Measurements from ENCODE around the gene SPDYC. TPM values are rescaled to one million over a fixed set of nuclear protein-coding genes. Genes with fewer than 3 reads are reported as not detected.

Gene SPDYC
- total RNA-seq, 2 donors from 2014 or later, result not detected

DNA sequence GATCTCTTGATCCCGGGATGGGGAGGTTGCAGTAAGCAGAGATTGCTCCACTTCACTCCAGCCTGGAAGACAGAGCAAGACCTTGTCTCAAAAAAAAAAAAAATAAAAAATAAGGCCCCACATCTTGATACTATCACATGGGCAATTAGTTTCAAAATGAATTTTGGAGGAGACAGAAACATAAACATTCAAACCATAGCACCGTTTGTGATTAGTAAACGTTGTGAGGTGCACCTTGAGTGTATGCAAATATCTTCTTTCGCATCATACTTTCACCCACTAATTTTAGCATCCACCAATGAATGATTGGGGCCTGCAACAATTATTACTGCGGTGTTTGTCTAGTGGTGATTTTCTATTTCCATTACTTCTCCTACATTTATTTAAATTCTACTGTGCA lies 11.0 kb upstream of the SPDYC start:
- no peak for DNase-seq (ENCODE audit: low spot score)
- H3K9me3 ChIP-seq, result no peaks in the 10 kb centered on the region
- no peaks in the 10 kb centered on the region for H3K27me3 ChIP-seq (replicated peaks; ENCODE audit: insufficient read depth)
- no peaks in the 10 kb centered on the region for H3K36me3 ChIP-seq
- H3K27ac ChIP-seq, result no peak overlapping the region
- intact Hi-C loops (cut with DNase I), result no loop called here
- 74% methylated on average over 5 of the region's 5 CpGs for WGBS
- H3K4me3 ChIP-seq, result no peak overlapping the region
- no peak for TF ChIP-seq POLR2A (IDR thresholded peaks at IDR 0.05)
- TF ChIP-seq POLR2AphosphoS5 (IDR thresholded peaks at IDR 0.05), result no peak
- no peaks in the 10 kb centered on the region for H3K4me1 ChIP-seq (replicated peaks)

DNA sequence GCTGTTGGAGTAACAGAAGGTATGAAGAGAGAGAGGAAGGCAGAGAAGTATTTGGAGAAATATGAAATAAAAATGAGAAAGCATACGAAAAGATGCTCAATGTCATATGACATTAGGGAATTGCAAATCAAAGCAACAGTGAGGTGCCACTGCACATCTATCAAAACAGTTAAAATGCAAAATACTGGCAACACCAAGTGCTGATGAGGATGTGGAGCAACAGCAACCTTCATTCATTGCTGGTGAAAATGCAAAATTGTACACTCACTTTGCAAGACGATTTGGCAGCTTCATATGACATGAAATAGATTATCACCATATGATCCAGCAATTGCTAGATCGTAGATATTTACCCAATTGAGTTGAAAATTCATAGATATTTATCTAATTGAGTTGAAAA lies 9.4 kb upstream of the SPDYC start:
- intact Hi-C loops (cut with DNase I), result no loop called here
- Histone ChIP-seq H3K9me3 (no peaks in the 10 kb centered on the region), H3K27ac (no peak overlapping the region), H3K4me1 (replicated peaks) (no peaks in the 10 kb centered on the region), H3K4me3 (no peak overlapping the region), H3K27me3 (replicated peaks; ENCODE audit: insufficient read depth) (no peaks in the 10 kb centered on the region), H3K36me3 (no peaks in the 10 kb centered on the region)
- no peak for DNase-seq (ENCODE audit: low spot score)
- TF ChIP-seq, protein P1, sequence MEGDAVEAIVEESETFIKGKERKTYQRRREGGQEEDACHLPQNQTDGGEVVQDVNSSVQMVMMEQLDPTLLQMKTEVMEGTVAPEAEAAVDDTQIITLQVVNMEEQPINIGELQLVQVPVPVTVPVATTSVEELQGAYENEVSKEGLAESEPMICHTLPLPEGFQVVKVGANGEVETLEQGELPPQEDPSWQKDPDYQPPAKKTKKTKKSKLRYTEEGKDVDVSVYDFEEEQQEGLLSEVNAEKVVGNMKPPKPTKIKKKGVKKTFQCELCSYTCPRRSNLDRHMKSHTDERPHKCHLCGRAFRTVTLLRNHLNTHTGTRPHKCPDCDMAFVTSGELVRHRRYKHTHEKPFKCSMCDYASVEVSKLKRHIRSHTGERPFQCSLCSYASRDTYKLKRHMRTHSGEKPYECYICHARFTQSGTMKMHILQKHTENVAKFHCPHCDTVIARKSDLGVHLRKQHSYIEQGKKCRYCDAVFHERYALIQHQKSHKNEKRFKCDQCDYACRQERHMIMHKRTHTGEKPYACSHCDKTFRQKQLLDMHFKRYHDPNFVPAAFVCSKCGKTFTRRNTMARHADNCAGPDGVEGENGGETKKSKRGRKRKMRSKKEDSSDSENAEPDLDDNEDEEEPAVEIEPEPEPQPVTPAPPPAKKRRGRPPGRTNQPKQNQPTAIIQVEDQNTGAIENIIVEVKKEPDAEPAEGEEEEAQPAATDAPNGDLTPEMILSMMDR (IDR thresholded peaks at IDR 0.05), result no peak
- TF ChIP-seq POLR2AphosphoS5 (IDR thresholded peaks at IDR 0.05) (no peak), POLR2A (IDR thresholded peaks at IDR 0.05) (no peak)
- WGBS, result 83% methylated on average over 3 of the region's 3 CpGs

DNA sequence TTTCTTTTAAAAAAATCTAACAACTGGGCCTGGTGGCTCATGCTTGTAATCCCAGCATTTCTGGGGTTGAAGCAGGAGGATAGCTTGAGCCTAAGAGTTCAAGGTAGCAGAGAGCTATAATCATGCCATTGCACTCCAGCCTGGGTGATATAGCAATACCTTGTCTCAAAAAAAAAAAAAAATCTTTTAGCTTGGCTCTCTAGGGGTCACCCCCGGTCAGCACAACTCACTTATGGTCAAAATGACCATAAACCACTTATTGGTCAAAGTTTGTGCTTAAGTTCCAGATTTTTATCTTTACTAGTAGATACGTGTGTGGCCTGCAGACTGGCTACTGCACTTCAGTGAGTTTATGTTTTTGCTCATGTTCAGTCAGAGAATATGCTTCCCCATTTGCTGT lies 6.3 kb upstream of the SPDYC start:
- TF ChIP-seq POLR2A (IDR thresholded peaks at IDR 0.05), result no peak
- TF ChIP-seq POLR2AphosphoS5 (IDR thresholded peaks at IDR 0.05), result no peak
- TF ChIP-seq, protein P1 (IDR thresholded peaks at IDR 0.05), result no peak
- DNase-seq (ENCODE audit: low spot score), result no peak

DNA sequence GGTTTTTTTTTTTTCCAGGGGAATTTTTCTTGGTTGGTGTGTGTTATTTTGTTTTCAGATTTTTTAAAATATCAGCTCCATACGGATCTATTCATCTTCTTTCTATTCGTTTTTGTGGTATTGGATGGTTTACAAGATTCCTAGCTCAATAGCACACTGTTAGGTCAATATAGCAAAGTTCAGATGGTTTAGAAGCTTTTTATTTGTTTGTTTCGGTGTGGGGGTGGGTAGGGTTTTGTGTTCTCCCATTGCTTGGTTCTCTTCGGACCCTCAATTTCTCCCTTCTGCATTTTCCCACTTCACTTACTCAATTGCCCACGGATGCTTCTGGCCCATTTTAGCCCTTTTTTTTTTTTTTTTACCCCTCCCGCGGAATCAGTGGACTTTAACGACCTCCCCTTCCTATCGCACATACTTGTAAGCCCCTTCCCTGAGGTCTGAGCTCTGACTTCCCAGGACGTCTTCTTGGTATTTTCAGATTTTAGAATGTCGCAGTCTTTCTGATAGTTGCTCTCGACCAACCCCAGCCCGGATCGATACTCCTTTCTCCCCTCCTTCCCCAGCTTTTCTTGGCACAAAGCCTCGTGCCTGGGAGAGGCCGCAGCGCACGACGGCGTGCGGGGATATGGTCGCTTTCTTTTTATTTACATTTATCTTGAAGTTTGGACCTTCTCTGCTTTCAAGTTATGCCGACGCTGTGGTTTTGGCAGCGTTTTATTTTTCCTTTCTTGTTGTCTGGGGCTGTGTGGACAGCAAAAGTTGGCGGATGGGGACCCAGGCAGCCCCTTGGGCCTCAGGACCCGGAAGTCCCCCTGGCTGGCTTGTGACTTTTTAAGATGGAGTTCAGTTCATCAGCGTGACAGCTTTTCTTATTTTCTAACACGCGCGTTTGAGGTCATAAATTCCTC lies 4.4 kb upstream of the SPDYC start:
- WGBS, result 28% methylated on average over 31 of the region's 31 CpGs
- TF ChIP-seq, protein P1 (IDR thresholded peaks at IDR 0.05), result no peak
- no peak for TF ChIP-seq POLR2AphosphoS5 (IDR thresholded peaks at IDR 0.05)
- no peak for TF ChIP-seq POLR2A (IDR thresholded peaks at IDR 0.05)
- Histone ChIP-seq H3K27ac (no peak overlapping the region), H3K4me1 (replicated peaks) (no peaks in the 10 kb centered on the region), H3K9me3 (no peaks in the 10 kb centered on the region), H3K27me3 (replicated peaks; ENCODE audit: insufficient read depth) (no peaks in the 10 kb centered on the region), H3K36me3 (no peaks in the 10 kb centered on the region), H3K4me3 (peak overlapping the region; percentile 4 to 19)
- intact Hi-C loops (cut with DNase I), result no loop called here
- DNase-seq (ENCODE audit: low spot score), result no peak

More for the DNA sequence above, 6.3 kb upstream of the SPDYC start:
- intact Hi-C loops (cut with DNase I), result no loop called here
- Histone ChIP-seq H3K36me3 (no peaks in the 10 kb centered on the region), H3K27ac (no peak overlapping the region), H3K27me3 (replicated peaks; ENCODE audit: insufficient read depth) (no peaks in the 10 kb centered on the region), H3K9me3 (no peaks in the 10 kb centered on the region), H3K4me1 (replicated peaks) (no peaks in the 10 kb centered on the region), H3K4me3 (no peak overlapping the region)
- 51% methylated on average over 2 of the region's 2 CpGs for WGBS

DNA sequence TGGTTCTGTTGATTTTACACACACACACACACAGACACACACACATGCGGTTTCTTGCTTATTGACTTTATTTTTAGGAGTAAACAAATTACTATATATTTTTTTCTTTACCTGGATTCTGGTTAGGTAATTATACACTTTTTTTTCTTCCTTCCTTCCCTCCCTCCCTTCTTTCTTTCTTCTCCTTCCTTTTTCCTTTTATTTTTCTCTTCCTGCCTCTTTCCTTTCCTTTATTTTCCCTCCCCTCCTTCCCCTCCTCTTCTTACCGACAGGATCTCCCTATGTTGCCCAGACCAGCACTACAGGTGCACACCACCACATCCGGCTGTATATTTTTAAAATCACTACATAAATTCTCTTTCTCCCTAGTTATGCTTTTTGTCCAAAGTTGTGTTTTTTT lies 3.1 kb upstream of the SPDYC start:
- TF ChIP-seq POLR2AphosphoS5 (IDR thresholded peaks at IDR 0.05), result no peak
- no peak for TF ChIP-seq POLR2A (IDR thresholded peaks at IDR 0.05)
- TF ChIP-seq, protein P1 (IDR thresholded peaks at IDR 0.05), result no peak
- DNase-seq (ENCODE audit: low spot score), result no peak
- Histone ChIP-seq H3K9me3 (no peaks in the 10 kb centered on the region), H3K4me3 (no peak overlapping the region), H3K36me3 (no peaks in the 10 kb centered on the region), H3K27me3 (replicated peaks; ENCODE audit: insufficient read depth) (no peaks in the 10 kb centered on the region), H3K4me1 (replicated peaks) (no peaks in the 10 kb centered on the region), H3K27ac (no peak overlapping the region)
- WGBS, result 92% methylated on average over 3 of the region's 3 CpGs
- intact Hi-C loops (cut with DNase I), result no loop called here
